ENCODE data around the gene PRR29.
"Not testable (repeated sequence)": the region's sequence is repeated elsewhere in the genome, so short reads cannot be mapped to it uniquely, and the experiment has no call there.

Gene PRR29

GRCh38 chr17:64016974-64017373, 18.8 kb downstream of the PRR29 start:
- DNase-seq = no peak

- no peak for DNase-seq
These were observed 19.3 kb downstream of the PRR29 start for GRCh38 chr17:64017381-64017980.

GRCh38 chr17:64019551-64019961, 21.4 kb downstream of the PRR29 start:
- DNase-seq = not testable (repeated sequence)

GRCh38 chr17:64020056-64020766, 22.1 kb downstream of the PRR29 start, which contains the start of gene ICAM2:
ICAM2 (minus strand) TSS chr17:64020633; CDS start chr17:64006691, 13,942 bp downstream.
- DNase-seq = peak; percentile 78

GRCh38 chr17:64022611-64023063, 24.5 kb downstream of the PRR29 start:
- no peak for DNase-seq

GRCh38 chr17:64024215-64024654, 26.1 kb downstream of the PRR29 start:
- DNase-seq = no peak

GRCh38 chr17:64024781-64025731, 26.9 kb downstream of the PRR29 start:
- no peak for DNase-seq

GRCh38 chr17:64025732-64026294, 27.7 kb downstream of the PRR29 start:
- peak; percentile 86 for DNase-seq

GRCh38 chr17:64028874-64029464, 30.8 kb downstream of the PRR29 start:
- peak; percentile 61 for DNase-seq

- no peak for DNase-seq
These were observed 33.9 kb downstream of the PRR29 start for GRCh38 chr17:64032081-64032480.

GRCh38 chr17:64036198-64036922, 38.2 kb downstream of the PRR29 start:
- no peak for DNase-seq

- no peak for DNase-seq
These were observed 39.0 kb downstream of the PRR29 start for GRCh38 chr17:64037180-64037579.

- DNase-seq = no peak
These were observed 39.7 kb downstream of the PRR29 start for GRCh38 chr17:64037802-64038201.

- DNase-seq = no peak
These were observed 40.4 kb downstream of the PRR29 start for GRCh38 chr17:64038331-64039105.

GRCh38 chr17:64039106-64039400, 40.9 kb downstream of the PRR29 start:
- DNase-seq = no peak

- no peak for DNase-seq
These were observed 42.1 kb downstream of the PRR29 start for GRCh38 chr17:64040206-64040605.

GRCh38 chr17:64041912-64042311, 43.8 kb downstream of the PRR29 start:
- no peak for DNase-seq

GRCh38 chr17:64042700-64043485, 44.7 kb downstream of the PRR29 start:
- DNase-seq = no peak

GRCh38 chr17:64045176-64045575, 47.0 kb downstream of the PRR29 start:
- DNase-seq = no peak

- DNase-seq = no peak
These were observed 50.7 kb downstream of the PRR29 start for GRCh38 chr17:64048805-64049204.

Data from NCI-H774 (cell line).